HCT116 (cell line): Measurements from ENCODE around the gene RPAIN. TPM values are rescaled to one million over a fixed set of nuclear protein-coding genes. Genes with fewer than 3 reads are reported as not detected.

Source experiments
- ATAC-seq: fragments of 200-7000 bp; cut with Tn5 transposase; 2 replicates; pipeline ENCODE4 v1.9.1; 2020; ENCODE audit warnings: mild to moderate bottlenecking, moderate library complexity
- BruUV-seq: library from RNA; stranded (reverse); fragments of 400-500 nt; replicated peaks from 2 replicates; lab custom pipeline; 2021; lab: Mats Ljungman, UMichigan
- CTCF ChIA-PET: fragments of 300-600 bp; sonication (Branson Sonifier 250); formaldehyde crosslinking; loops from one replicate; lab custom pipeline; 2021; ENCODE audit warnings: antibody characterized with exemption; lab: Charles Lee
- POLR2A ChIA-PET: fragments of 300-600, 350-600 bp; sonication (Branson Sonifier 250); formaldehyde crosslinking; loops from one replicate; lab custom pipeline; 2021; ENCODE audit warnings: antibody characterized with exemption; lab: Charles Lee
- RAD21 ChIA-PET, 2 experiments: fragments of 300-600 bp; sonication (Branson Sonifier 250); formaldehyde crosslinking; loops; one replicate each; lab custom pipeline; 2023; ENCODE audit warnings: low total read pairs in 2 of 2; ENCODE audit not compliant: uncharacterized antibody in 2 of 2, unreplicated experiment in 2 of 2, low non-redundant PET in 1 of 2; lab: Charles Lee
- DNase-seq: peaks from one replicate; pipeline ENCODE4 v3.0.0-alpha.2; 2010; ENCODE audit warnings: low read depth, low spot score
- H2AFZ ChIP-seq: fragments of 200-600 bp; shearing (Covaris generic), sonication (generic); 2 replicates; pipeline ENCODE4 v1.6.1; 2017; ENCODE audit warnings: low read depth, mixed run types, mixed read lengths, antibody characterized with exemption, low read length; ENCODE audit not compliant: poor library complexity, severe bottlenecking
- H3K27ac ChIP-seq: 2 replicates; pipeline ENCODE4 v1.5.1; 2012; ENCODE audit warnings: low read depth, low read length
- H3K27me3 ChIP-seq: fragments of 200-600 bp; sonication (generic); 2 replicates; pipeline ENCODE4 v1.6.1; 2016; ENCODE audit warnings: mixed run types, low read length, mixed read lengths; ENCODE audit not compliant: insufficient read depth
- H3K36me3 ChIP-seq, 2 experiments: fragments of 200-500 bp in 1 of 2; fragments of 200-600 bp in 1 of 2; sonication (Bioruptor generic) in 1 of 2; sonication (generic) in 1 of 2; 2 replicates each; pipeline versions ENCODE4 v1.5.1 to v1.6.1; 2014 to 2016; ENCODE audit warnings: low read length in 2 of 2, inconsistent platforms in 1 of 2, mixed read lengths in 1 of 2, mixed run types in 1 of 2; ENCODE audit not compliant: insufficient read depth in 2 of 2, control insufficient read depth in 1 of 2
- H3K4me1 ChIP-seq, 2 experiments: fragments of 200-600 bp in 1 of 2; sonication (generic) in 1 of 2; 2 replicates each; pipeline versions ENCODE4 v1.5.1 to v1.6.1; 2012 to 2017; ENCODE audit warnings: low read length in 2 of 2, inconsistent platforms in 1 of 2, mild to moderate bottlenecking in 1 of 2, mixed read lengths in 1 of 2, mixed run types in 1 of 2, moderate library complexity in 1 of 2; ENCODE audit not compliant: insufficient read depth in 2 of 2, control insufficient read depth in 1 of 2
- H3K4me2 ChIP-seq: fragments of 200-600 bp; sonication (generic); 2 replicates; pipeline ENCODE4 v1.6.1; 2017; ENCODE audit warnings: mixed run types, low read length, mixed read lengths
- H3K4me3 ChIP-seq, 2 experiments: fragments of 200-600 bp in 1 of 2; sonication (generic) in 1 of 2; replicated peaks in 1 of 2; 2 replicates each; pipeline ENCODE4 v1.5.1; 2011 to 2016; ENCODE audit warnings: low read length in 2 of 2, control low read depth in 1 of 2, low read depth in 1 of 2, mild to moderate bottlenecking in 1 of 2, mixed read lengths in 1 of 2, mixed run types in 1 of 2
- H3K79me2 ChIP-seq: fragments of 200-600 bp; sonication (generic); 2 replicates; pipeline ENCODE4 v1.6.1; 2017; ENCODE audit warnings: mild to moderate bottlenecking, mixed run types, low read length, moderate library complexity, mixed read lengths; ENCODE audit not compliant: insufficient read depth
- H3K9ac ChIP-seq: fragments of 200-600 bp; sonication (generic); 2 replicates; pipeline ENCODE4 v1.6.1; 2016; ENCODE audit warnings: low read length, mixed read lengths
- H3K9me2 ChIP-seq: fragments of 200-600 bp; sonication (generic), shearing (Covaris generic); 2 replicates; pipeline ENCODE4 v1.6.1; 2017; ENCODE audit warnings: mixed run types, mild to moderate bottlenecking, moderate library complexity; ENCODE audit not compliant: insufficient read depth
- H3K9me3 ChIP-seq, 2 experiments: fragments of 200-500 bp in 1 of 2; fragments of 200-600 bp in 1 of 2; sonication (Bioruptor generic) in 1 of 2; sonication (generic) in 1 of 2; 2 replicates each; pipeline ENCODE4 v1.6.1; 2014 to 2017; ENCODE audit warnings: low read length in 2 of 2, mixed read lengths in 2 of 2, inconsistent platforms in 1 of 2, low read depth in 1 of 2, mild to moderate bottlenecking in 1 of 2, mixed run types in 1 of 2, moderate library complexity in 1 of 2; ENCODE audit not compliant: control insufficient read depth in 1 of 2, insufficient read depth in 1 of 2
- H4K20me1 ChIP-seq: fragments of 200-600 bp; sonication (generic), shearing (Covaris generic); 2 replicates; pipeline ENCODE4 v1.6.1; 2017; ENCODE audit warnings: mixed run types, mild to moderate bottlenecking, moderate library complexity; ENCODE audit not compliant: insufficient read depth
- CEBPB ChIP-seq: IDR thresholded peaks from 2 replicates; pipeline ENCODE4 v1.6.1; 2012; ENCODE audit warnings: low read depth
- ELF1 ChIP-seq: IDR thresholded peaks from 2 replicates; pipeline ENCODE4 v1.6.1; 2012; ENCODE audit warnings: low read depth, borderline replicate concordance
- EZH2 ChIP-seq: fragments of 200-600 bp; sonication (generic); IDR thresholded peaks from 2 replicates; pipeline ENCODE4 v1.6.1; 2017; ENCODE audit warnings: antibody characterized with exemption, mixed run types
- EZH2phosphoT487 ChIP-seq: fragments of 200-600 bp; IDR thresholded peaks from 2 replicates; pipeline ENCODE4 v1.6.1; 2018; ENCODE audit warnings: antibody characterized with exemption, borderline replicate concordance
- FOSL1 ChIP-seq: IDR thresholded peaks from 2 replicates; pipeline ENCODE4 v1.6.1; 2012; ENCODE audit warnings: low read depth
- TCF7L2 ChIP-seq: IDR thresholded peaks from 2 replicates; pipeline ENCODE4 v1.7.0; 2011; ENCODE audit warnings: borderline replicate concordance, inconsistent platforms; ENCODE audit not compliant: insufficient read depth, insufficient read length; ENCODE audit errors: extremely low read depth
- ZFX ChIP-seq: fragments of 450-650 bp; IDR thresholded peaks from 2 replicates; pipeline ENCODE4 v1.6.1; 2017
- ZNF274 ChIP-seq: fragments of 200-500 bp; sonication (Bioruptor generic); IDR thresholded peaks from 2 replicates; pipeline ENCODE4 v1.6.1; 2014; ENCODE audit warnings: mild to moderate bottlenecking, low read depth, low read length, inconsistent platforms
- intact Hi-C: fragments of 100-400 bp; cut with micrococcal nuclease; formaldehyde crosslinking; loops from 2 replicates; pipeline ENCODE4 v1.10.0; 2022
- total RNA-seq: library from RNA; stranded (reverse); gene quantifications from one replicate; pipeline ENCODE4 v1.2.1, GENCODE V29; 2021; ENCODE audit not compliant: unreplicated experiment
- TF ChIP-seq, protein P1 (sequence below): IDR thresholded peaks from 2 replicates; pipeline ENCODE4 v1.6.1; 2012; ENCODE audit warnings: low read depth
- TF ChIP-seq, protein P2 (sequence below): IDR thresholded peaks from 2 replicates; pipeline ENCODE4 v1.6.1; 2012
- TF ChIP-seq, protein P3 (sequence below), 3 experiments: fragments of 200-600 bp in 1 of 3; sonication (generic) in 1 of 3; IDR thresholded peaks in 2 of 3; conservative IDR thresholded peaks in 1 of 3; 2 replicates each; pipeline ENCODE4 v1.5.1; 2012 to 2017; ENCODE audit warnings: low read depth in 2 of 3, low read length in 2 of 3, antibody characterized with exemption in 1 of 3, borderline replicate concordance in 1 of 3, control low read depth in 1 of 3, mild to moderate bottlenecking in 1 of 3, mixed read lengths in 1 of 3, mixed run types in 1 of 3, moderate library complexity in 1 of 3; ENCODE audit not compliant: insufficient read depth in 1 of 3

The RPAIN gene
- total RNA-seq, 1 experiment from 2014 or later: 67.9 TPM

DNA sequence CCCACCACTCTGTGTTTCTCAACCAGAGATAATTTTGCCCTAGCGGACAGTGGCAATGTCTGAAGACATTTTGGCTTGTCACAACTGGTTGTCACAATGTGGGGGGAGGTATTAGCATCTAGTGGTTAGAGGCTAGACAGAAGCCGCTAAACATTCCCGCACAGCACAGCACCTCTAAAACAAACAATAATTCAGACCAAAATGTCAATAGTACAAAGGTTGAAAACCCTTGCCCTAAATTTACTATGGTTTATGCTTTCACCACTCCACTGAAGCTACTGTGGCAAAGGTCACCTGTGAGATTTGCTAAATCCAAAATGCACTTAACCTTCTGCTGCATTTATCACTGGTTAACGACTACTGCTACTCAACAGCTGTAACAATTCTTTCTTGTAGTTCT lies 14.6 kb upstream of the RPAIN start:
- H3K27ac ChIP-seq: no peak overlapping the region
- TF ChIP-seq ZNF274 (no peak), ELF1 (no peak), FOSL1 (no peak), EZH2 (no peak), ZFX (no peak), TCF7L2 (no peak), EZH2phosphoT487 (no peak), CEBPB (no peak)
- TF ChIP-seq, protein P1, sequence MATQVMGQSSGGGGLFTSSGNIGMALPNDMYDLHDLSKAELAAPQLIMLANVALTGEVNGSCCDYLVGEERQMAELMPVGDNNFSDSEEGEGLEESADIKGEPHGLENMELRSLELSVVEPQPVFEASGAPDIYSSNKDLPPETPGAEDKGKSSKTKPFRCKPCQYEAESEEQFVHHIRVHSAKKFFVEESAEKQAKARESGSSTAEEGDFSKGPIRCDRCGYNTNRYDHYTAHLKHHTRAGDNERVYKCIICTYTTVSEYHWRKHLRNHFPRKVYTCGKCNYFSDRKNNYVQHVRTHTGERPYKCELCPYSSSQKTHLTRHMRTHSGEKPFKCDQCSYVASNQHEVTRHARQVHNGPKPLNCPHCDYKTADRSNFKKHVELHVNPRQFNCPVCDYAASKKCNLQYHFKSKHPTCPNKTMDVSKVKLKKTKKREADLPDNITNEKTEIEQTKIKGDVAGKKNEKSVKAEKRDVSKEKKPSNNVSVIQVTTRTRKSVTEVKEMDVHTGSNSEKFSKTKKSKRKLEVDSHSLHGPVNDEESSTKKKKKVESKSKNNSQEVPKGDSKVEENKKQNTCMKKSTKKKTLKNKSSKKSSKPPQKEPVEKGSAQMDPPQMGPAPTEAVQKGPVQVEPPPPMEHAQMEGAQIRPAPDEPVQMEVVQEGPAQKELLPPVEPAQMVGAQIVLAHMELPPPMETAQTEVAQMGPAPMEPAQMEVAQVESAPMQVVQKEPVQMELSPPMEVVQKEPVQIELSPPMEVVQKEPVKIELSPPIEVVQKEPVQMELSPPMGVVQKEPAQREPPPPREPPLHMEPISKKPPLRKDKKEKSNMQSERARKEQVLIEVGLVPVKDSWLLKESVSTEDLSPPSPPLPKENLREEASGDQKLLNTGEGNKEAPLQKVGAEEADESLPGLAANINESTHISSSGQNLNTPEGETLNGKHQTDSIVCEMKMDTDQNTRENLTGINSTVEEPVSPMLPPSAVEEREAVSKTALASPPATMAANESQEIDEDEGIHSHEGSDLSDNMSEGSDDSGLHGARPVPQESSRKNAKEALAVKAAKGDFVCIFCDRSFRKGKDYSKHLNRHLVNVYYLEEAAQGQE: no peak
- TF ChIP-seq, protein P2, sequence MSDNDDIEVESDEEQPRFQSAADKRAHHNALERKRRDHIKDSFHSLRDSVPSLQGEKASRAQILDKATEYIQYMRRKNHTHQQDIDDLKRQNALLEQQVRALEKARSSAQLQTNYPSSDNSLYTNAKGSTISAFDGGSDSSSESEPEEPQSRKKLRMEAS: no peak
- TF ChIP-seq, protein P3, sequence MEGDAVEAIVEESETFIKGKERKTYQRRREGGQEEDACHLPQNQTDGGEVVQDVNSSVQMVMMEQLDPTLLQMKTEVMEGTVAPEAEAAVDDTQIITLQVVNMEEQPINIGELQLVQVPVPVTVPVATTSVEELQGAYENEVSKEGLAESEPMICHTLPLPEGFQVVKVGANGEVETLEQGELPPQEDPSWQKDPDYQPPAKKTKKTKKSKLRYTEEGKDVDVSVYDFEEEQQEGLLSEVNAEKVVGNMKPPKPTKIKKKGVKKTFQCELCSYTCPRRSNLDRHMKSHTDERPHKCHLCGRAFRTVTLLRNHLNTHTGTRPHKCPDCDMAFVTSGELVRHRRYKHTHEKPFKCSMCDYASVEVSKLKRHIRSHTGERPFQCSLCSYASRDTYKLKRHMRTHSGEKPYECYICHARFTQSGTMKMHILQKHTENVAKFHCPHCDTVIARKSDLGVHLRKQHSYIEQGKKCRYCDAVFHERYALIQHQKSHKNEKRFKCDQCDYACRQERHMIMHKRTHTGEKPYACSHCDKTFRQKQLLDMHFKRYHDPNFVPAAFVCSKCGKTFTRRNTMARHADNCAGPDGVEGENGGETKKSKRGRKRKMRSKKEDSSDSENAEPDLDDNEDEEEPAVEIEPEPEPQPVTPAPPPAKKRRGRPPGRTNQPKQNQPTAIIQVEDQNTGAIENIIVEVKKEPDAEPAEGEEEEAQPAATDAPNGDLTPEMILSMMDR (IDR thresholded peaks at IDR 0.05 in 2 of 3, conservative IDR thresholded peaks at IDR 0.05 in 1 of 3; ENCODE audit: borderline replicate concordance in 1 of 3, insufficient read depth in 1 of 3, low read depth in 2 of 3, low read length in 2 of 3): no peak
- no peaks in the 10 kb centered on the region; the same call in 1 of the 2 replicates for H4K20me1 ChIP-seq
- CTCF ChIA-PET: interaction anchor here (1.2 kb wide), 1 partner anchor 34 kb away, joined by 4 read pairs; the partner anchor contains the start of gene C1QBP
- H2AFZ ChIP-seq: no peak overlapping the region
- H3K9ac ChIP-seq: no peak overlapping the region
- H3K4me2 ChIP-seq: no peak overlapping the region
- intact Hi-C loops: no loop called here
- H3K9me2 ChIP-seq: no peaks in the 10 kb centered on the region
- peaks cover 78% of the 10 kb centered on the region for H3K79me2 ChIP-seq
- no peak for DNase-seq
- no TSS peak for BruUV-seq
- H3K36me3 ChIP-seq: peaks cover 70 to 71% of the 10 kb centered on the region in 2 experiments
- H3K27me3 ChIP-seq: no peaks in the 10 kb centered on the region
- POLR2A ChIA-PET: interaction anchor here (1.1 to 1.8 kb wide), 2 partner anchors 9 to 14 kb away, joined by 3 to 5 read pairs; partner anchors contain the start of genes NUP88 and RPAIN
- H3K4me1 ChIP-seq: no peaks in the 10 kb centered on the region
- H3K4me3 ChIP-seq: no peak overlapping the region
- no peaks in the 10 kb centered on the region for H3K9me3 ChIP-seq
- ATAC-seq: no peak
- RAD21 ChIA-PET: no interaction called here
